HEK293T (cell line): Measurements from ENCODE around the gene GABBR2.

ENCODE experiments used
- ARNT ChIP-seq: fragments of 450-650 bp; IDR thresholded peaks from 2 replicates; pipeline ENCODE4 v1.6.1; 2017; ENCODE audit warnings: mild to moderate bottlenecking
- BHLHE40 ChIP-seq: fragments of 450-650 bp; IDR thresholded peaks from 2 replicates; pipeline ENCODE4 v1.6.1; 2016; ENCODE audit warnings: mild to moderate bottlenecking, moderate library complexity, borderline replicate concordance
- CTBP1 ChIP-seq: fragments of 450-650 bp; IDR thresholded peaks from 2 replicates; pipeline ENCODE4 v1.6.1; 2016; ENCODE audit warnings: borderline replicate concordance
- FOXA1 ChIP-seq: fragments of 450-650 bp; IDR thresholded peaks from 2 replicates; pipeline ENCODE4 v1.6.1; 2016; ENCODE audit warnings: mild to moderate bottlenecking
- FOXM1 ChIP-seq: fragments of 450-650 bp; IDR thresholded peaks from 2 replicates; pipeline ENCODE4 v1.6.1; 2017; ENCODE audit warnings: mild to moderate bottlenecking, borderline replicate concordance
- HDGF ChIP-seq: fragments of 450-650 bp; IDR thresholded peaks from 2 replicates; pipeline ENCODE4 v1.6.1; 2017; ENCODE audit warnings: antibody characterized with exemption, borderline replicate concordance
- NFRKB ChIP-seq: fragments of 450-650 bp; IDR thresholded peaks from 2 replicates; pipeline ENCODE4 v1.6.1; 2016; ENCODE audit warnings: mild to moderate bottlenecking, moderate library complexity
- SP1 ChIP-seq: fragments of 450-650 bp; IDR thresholded peaks from 2 replicates; pipeline ENCODE4 v1.6.1; 2017
- SUZ12 ChIP-seq: fragments of 450-650 bp; IDR thresholded peaks from 2 replicates; pipeline ENCODE4 v1.6.1; 2016; ENCODE audit warnings: mild to moderate bottlenecking
- TARDBP ChIP-seq: fragments of 450-650 bp; IDR thresholded peaks from 2 replicates; pipeline ENCODE4 v1.6.1; 2016
- ZNF384 ChIP-seq: fragments of 450-650 bp; IDR thresholded peaks from 2 replicates; pipeline ENCODE4 v1.6.1; 2016

- TF ChIP-seq CTBP1 (no peak), TARDBP (no peak), ZNF384 (no peak), FOXM1 (no peak), FOXA1 (no peak), ARNT (no peak), SP1 (no peak), HDGF (no peak), NFRKB (no peak), BHLHE40 (no peak), SUZ12 (no peak)
Observed at GRCh38 chr9:98550206-98550820, 158.4 kb downstream of the GABBR2 start.
